Measurements from ENCODE around the gene MED25.

MED25 gene

DNA sequence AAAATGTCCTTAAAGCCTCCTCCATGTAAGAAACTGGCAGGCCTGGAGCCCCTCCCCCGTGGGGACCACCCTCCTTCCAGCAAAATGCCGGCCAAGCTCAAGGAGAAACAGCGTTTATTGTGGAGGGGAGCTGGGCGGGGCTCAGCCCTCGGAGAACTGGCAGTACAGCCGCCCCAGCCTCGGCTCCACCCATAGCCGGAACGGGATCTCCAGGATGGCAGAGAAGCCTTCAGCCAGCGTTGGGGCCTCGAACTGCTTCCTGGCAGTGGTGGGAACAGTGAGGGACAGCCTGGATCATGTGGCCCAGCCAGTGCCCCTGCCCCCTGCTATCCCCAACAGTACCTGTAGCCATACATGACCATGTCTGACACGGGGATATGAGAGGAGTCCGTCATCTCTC, 43.0 kb downstream of the MED25 start:
- CTCF ChIA-PET, result no interaction called here
- POLR2A ChIA-PET (ENCODE audit: low non-redundant PET), result interaction anchor here (0.6 kb wide), 1 partner anchor 69 kb away, joined by 3 read pairs; no protein-coding TSS in a partner anchor
- DNase-seq (ENCODE audit: low spot score), result no peak
- TF ChIP-seq, protein P1, sequence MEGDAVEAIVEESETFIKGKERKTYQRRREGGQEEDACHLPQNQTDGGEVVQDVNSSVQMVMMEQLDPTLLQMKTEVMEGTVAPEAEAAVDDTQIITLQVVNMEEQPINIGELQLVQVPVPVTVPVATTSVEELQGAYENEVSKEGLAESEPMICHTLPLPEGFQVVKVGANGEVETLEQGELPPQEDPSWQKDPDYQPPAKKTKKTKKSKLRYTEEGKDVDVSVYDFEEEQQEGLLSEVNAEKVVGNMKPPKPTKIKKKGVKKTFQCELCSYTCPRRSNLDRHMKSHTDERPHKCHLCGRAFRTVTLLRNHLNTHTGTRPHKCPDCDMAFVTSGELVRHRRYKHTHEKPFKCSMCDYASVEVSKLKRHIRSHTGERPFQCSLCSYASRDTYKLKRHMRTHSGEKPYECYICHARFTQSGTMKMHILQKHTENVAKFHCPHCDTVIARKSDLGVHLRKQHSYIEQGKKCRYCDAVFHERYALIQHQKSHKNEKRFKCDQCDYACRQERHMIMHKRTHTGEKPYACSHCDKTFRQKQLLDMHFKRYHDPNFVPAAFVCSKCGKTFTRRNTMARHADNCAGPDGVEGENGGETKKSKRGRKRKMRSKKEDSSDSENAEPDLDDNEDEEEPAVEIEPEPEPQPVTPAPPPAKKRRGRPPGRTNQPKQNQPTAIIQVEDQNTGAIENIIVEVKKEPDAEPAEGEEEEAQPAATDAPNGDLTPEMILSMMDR (conservative IDR thresholded peaks at IDR 0.05; ENCODE audit: low read depth), result no peak
- peak overlapping the region; percentile 71 for H3K27ac ChIP-seq

DNA sequence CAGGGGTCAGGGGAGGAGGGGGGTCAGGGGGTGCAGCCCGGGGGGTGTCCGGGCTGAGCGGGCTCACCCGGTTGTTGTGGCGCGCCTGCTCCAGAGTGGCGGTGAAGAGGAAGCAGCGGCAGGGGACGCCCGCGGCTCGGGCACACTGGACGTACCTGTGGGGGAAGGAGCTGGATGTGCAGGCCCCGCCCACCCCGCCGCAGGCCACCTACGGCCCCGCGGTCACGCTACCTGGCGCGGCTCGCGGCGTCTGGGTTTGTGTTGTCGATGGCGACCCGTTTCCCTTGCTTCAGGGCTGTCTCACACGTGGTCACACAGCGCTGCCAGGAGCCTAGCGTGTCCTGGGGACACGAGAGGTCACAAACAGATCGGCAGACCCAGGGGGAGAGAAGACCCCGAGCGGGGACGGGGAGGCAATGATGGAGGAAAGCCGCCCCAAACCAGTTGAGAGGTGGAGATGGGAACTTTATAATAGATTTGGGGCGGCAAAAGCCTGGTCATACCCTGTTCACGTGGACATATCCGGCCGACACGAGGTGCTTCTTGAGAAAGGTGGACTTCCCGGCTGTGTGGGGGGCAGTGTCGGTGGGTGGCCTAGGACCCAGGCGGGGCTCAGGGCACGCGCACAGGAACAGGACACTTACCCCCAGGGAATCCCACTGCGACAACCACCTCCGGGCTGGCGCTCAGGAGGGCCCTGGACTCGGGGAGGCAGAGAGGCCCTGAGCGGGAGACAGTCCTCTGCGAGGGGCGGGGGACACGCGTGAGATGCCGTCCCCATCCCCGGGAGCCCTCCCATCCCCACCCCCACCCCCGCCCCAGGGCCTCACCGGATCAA, 43.7 kb downstream of the MED25 start:
- ChIA-PET POLR2A (ENCODE audit: low non-redundant PET) (no interaction called here), CTCF (interaction anchor here (0.8 kb wide), 1 partner anchor 26 kb away, joined by 4 read pairs; no protein-coding TSS in a partner anchor)

DNA sequence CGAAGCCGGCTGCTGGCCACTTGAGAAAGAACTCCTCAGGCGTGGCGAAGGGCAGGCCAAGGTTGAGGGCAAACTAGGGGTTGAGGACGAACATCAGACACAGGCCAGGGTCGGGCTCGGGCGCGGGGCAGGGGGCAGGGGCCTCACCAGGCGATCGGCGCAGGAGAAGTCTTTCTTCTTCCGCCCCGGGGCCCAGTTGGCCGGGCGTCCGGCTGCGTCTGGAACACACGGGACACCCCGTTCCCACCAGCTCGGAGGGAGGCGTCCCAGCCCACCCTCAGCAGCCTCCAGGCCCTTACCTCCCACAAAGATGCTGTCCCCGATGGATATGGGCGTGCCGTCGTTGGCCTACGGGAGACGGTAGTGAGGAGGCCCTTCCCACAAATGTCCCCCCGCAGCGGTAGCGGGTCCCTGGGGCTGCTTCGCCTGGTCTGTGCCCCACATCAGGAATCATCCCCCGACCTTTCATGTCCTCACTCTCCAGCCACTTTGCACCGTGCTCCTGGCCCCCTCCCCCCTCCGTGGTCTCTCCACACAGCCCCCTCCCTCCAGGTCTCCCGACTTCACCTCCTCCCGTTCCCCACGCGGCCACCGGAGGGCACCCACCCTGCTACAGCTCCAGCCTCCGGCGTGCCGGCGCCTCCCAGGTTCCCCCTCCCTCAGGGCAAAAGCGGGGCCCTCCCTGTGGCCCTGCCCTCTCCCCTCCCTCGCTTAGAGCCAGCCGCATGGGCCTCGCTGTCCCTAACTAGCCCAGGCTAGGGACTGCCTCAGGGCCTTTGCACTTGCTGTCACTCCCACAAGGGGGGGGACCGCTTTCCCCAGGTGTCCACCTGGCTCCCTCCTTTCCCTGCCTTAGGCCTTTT, 44.5 kb downstream of the MED25 start:
- H3K27ac ChIP-seq, result peak overlapping the region; percentile 71
- ChIA-PET CTCF (interaction anchor here (0.6 to 0.8 kb wide), 2 partner anchors 27 to 47 kb away, joined by 3 to 4 read pairs; no protein-coding TSS in a partner anchor), POLR2A (ENCODE audit: low non-redundant PET) (no interaction called here)
- DNase-seq (ENCODE audit: low spot score), result no peak
- TF ChIP-seq, protein P1 (conservative IDR thresholded peaks at IDR 0.05; ENCODE audit: low read depth), result no peak

More for the DNA sequence above, 43.7 kb downstream of the MED25 start:
- TF ChIP-seq, protein P1 (conservative IDR thresholded peaks at IDR 0.05; ENCODE audit: low read depth), result no peak
- H3K27ac ChIP-seq, result peak overlapping the region; percentile 71
- DNase-seq (ENCODE audit: low spot score), result no peak

- DNase-seq (ENCODE audit: low spot score), result no peak
- CTCF ChIA-PET, result interaction anchor here (0.6 kb wide), 1 partner anchor 48 kb away, joined by 3 read pairs; no protein-coding TSS in a partner anchor
- H3K27ac ChIP-seq, result peak overlapping the region; percentile 71
- TF ChIP-seq, protein P1 (conservative IDR thresholded peaks at IDR 0.05; ENCODE audit: low read depth), result no peak
- POLR2A ChIA-PET (ENCODE audit: low non-redundant PET), result interaction anchor here (0.6 to 0.7 kb wide), 2 partner anchors 10 to 13 kb away, joined by 5 to 7 read pairs; no protein-coding TSS in a partner anchor
Observed at GRCh38 chr19:49863254-49863934, 45.3 kb downstream of the MED25 start.

DNA sequence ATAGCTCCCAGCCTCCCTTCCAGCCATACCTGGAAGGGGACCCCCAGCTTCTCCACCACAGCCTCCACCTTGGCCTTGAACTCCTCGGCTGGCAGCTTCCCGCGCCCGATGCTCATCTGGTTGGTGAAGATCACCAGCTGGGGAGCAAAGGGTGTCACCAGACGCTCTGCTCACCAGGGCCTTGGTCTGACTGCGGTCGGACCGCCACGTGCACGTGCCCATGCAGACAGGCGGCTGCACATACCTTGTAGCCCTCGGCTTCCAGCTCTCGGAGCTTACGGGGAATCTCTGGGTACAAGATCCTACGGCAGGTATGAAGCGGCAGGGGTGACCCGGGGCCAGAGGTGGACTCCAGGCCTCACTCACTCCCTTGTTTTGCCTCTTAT, 45.8 kb downstream of the MED25 start:
- TF ChIP-seq, protein P1 (conservative IDR thresholded peaks at IDR 0.05; ENCODE audit: low read depth), result no peak
- ChIA-PET CTCF (no interaction called here), POLR2A (ENCODE audit: low non-redundant PET) (interaction anchor here (0.7 kb wide), 1 partner anchor 13 kb away, joined by 5 read pairs; no protein-coding TSS in a partner anchor)
- DNase-seq (ENCODE audit: low spot score), result no peak
- H3K27ac ChIP-seq, result peak overlapping the region; percentile 71

All from RWPE1 (cell line).